A549 (cell line): ENCODE measurements around the gene PDGFD. TPM values are rescaled to one million over a fixed set of nuclear protein-coding genes. Genes with fewer than 3 reads are reported as not detected.

Experiments used
- ATAC-seq, 2 experiments: fragments of 200-7000 bp in 1 of 2; fragments of >200 bp in 1 of 2; cut with Nextera tagmentation in 1 of 2; cut with Tn5 transposase in 1 of 2; 3 replicates each; pipeline versions ENCODE4 v1.8.0 to v1.9.1; 2018 to 2020; ENCODE audit warnings: mild to moderate bottlenecking in 1 of 2, moderate library complexity in 1 of 2
- CTCF ChIA-PET: fragments of 300-600 bp; sonication (Branson Sonifier 250); formaldehyde crosslinking; extraction: SDS; loops from one replicate; lab custom pipeline; 2021; ENCODE audit warnings: antibody characterized with exemption, inconsistent platforms; lab: Yijun Ruan, JAX
- POLR2A ChIA-PET: fragments of 350-600 bp; formaldehyde crosslinking; extraction: SDS; loops from one replicate; lab custom pipeline; 2021; ENCODE audit warnings: antibody characterized with exemption, inconsistent platforms; lab: Yijun Ruan, JAX
- DNase-seq, 2 experiments: peaks; one replicate each; pipeline versions ENCODE4 v3.0.0 to v3.0.0-alpha.2; 2011 to 2016; ENCODE audit warnings: low read depth in 1 of 2, low spot score in 1 of 2
- FAIRE-seq: peaks from 2 replicates; lab custom pipeline; 2011; peaks lifted over from hg19 to GRCh38; lab: Jason Lieb, UNC
- H3K27ac ChIP-seq, 2 experiments: fragments of >200 bp; sonication (Bioruptor Twin); formaldehyde crosslinking; 3 replicates each; pipeline ENCODE4 v1.5.1; 2016 to 2017
- H3K4me1 ChIP-seq: fragments of >200 bp; sonication (Bioruptor Twin); formaldehyde crosslinking; 3 replicates; pipeline ENCODE4 v1.6.1; 2016
- H3K4me2 ChIP-seq: fragments of >200 bp; sonication (Bioruptor Twin); formaldehyde crosslinking; 3 replicates; pipeline ENCODE4 v1.6.1; 2016
- H3K4me3 ChIP-seq: fragments of >200 bp; sonication (Bioruptor Twin); formaldehyde crosslinking; 3 replicates; pipeline ENCODE4 v1.5.1; 2016
- H3K9me3 ChIP-seq: fragments of >200 bp; sonication (Bioruptor Twin); formaldehyde crosslinking; 3 replicates; pipeline ENCODE4 v1.6.1; 2016
- CBX8 ChIP-seq: fragments of 200-600 bp; sonication (generic); IDR thresholded peaks from 2 replicates; pipeline ENCODE4 v1.6.1; 2016
- EHMT2 ChIP-seq: fragments of 200-600 bp; sonication (generic); IDR thresholded peaks from 2 replicates; pipeline ENCODE4 v1.6.1; 2016; ENCODE audit warnings: antibody characterized with exemption, low read depth, mild to moderate bottlenecking, moderate library complexity
- EP300 ChIP-seq, 2 experiments: fragments of >200 bp; sonication (Bioruptor Twin); formaldehyde crosslinking; IDR thresholded peaks; 2 replicates in 1 of 2; 3 replicates in 1 of 2; pipeline ENCODE4 v1.6.1; 2016 to 2017
- ESRRA ChIP-seq: fragments of 150-350 bp; IDR thresholded peaks from 2 replicates; pipeline ENCODE4 v1.6.1; 2014; ENCODE audit warnings: mild to moderate bottlenecking, low read length, borderline replicate concordance
- FOXS1 ChIP-seq: fragments of 250-450 bp; sonication (Bioruptor Pico); IDR thresholded peaks from 2 replicates; pipeline ENCODE4 v1.5.0; 2020; ENCODE audit warnings: mild to moderate bottlenecking, moderate library complexity
- HEYL ChIP-seq: fragments of 250-450 bp; sonication (Bioruptor Pico); IDR thresholded peaks from 2 replicates; pipeline ENCODE4 v1.8.0; 2021; ENCODE audit warnings: mild to moderate bottlenecking, moderate library complexity
- HOXB5 ChIP-seq: fragments of 250-450 bp; sonication (Bioruptor Pico); IDR thresholded peaks from 2 replicates; pipeline ENCODE4 v1.5.0; 2020; ENCODE audit warnings: mild to moderate bottlenecking, moderate library complexity
- JUNB ChIP-seq: fragments of >200 bp; sonication (Bioruptor Twin); formaldehyde crosslinking; IDR thresholded peaks from 2 replicates; pipeline ENCODE4 v1.6.1; 2016
- MAFK ChIP-seq: fragments of 450-650 bp; IDR thresholded peaks from 2 replicates; pipeline ENCODE4 v1.6.1; 2014; ENCODE audit not compliant: partially characterized antibody
- MYC ChIP-seq: IDR thresholded peaks from 2 replicates; pipeline ENCODE4 v1.6.1; 2012; ENCODE audit warnings: mild to moderate bottlenecking, inconsistent platforms, low read length, improper control_type of control experiment, borderline replicate concordance
- NPAS2 ChIP-seq: fragments of 250-450 bp; sonication (Bioruptor Pico); IDR thresholded peaks from 2 replicates; pipeline ENCODE4 v1.8.0; 2022; ENCODE audit warnings: mild to moderate bottlenecking, moderate library complexity, borderline replicate concordance
- NR3C1 ChIP-seq: fragments of >200 bp; sonication (Bioruptor Twin); formaldehyde crosslinking; IDR thresholded peaks from 3 replicates; pipeline ENCODE4 v1.6.1; 2017
- RARB ChIP-seq: fragments of 250-450 bp; sonication (Bioruptor Pico); IDR thresholded peaks from 2 replicates; pipeline ENCODE4 v1.8.0; 2021; ENCODE audit warnings: mild to moderate bottlenecking, moderate library complexity
- SMC3 ChIP-seq: fragments of >200 bp; sonication (Bioruptor Twin); formaldehyde crosslinking; IDR thresholded peaks from 3 replicates; pipeline ENCODE4 v1.6.1; 2018; ENCODE audit warnings: inconsistent platforms
- TFCP2L1 ChIP-seq: fragments of 250-450 bp; sonication (Bioruptor Pico); IDR thresholded peaks from 2 replicates; pipeline ENCODE4 v1.5.0; 2021; ENCODE audit warnings: mild to moderate bottlenecking
- TP53 ChIP-seq: fragments of 250-450 bp; sonication (Bioruptor Pico); IDR thresholded peaks from 2 replicates; pipeline ENCODE4 v1.5.0; 2021; ENCODE audit warnings: mild to moderate bottlenecking, moderate library complexity
- ZC3H11A ChIP-seq: fragments of 450-650 bp; IDR thresholded peaks from 2 replicates; pipeline ENCODE4 v1.6.1; 2014; ENCODE audit warnings: antibody characterized with exemption, mild to moderate bottlenecking
- WGBS: methylation state at CpG from one replicate; pipeline ENCODE4 v1.1.6; 2017; ENCODE audit errors: missing lambda C conversion rate; 5-methylcytosine and 5-hydroxymethylcytosine counted together
- polyA plus RNA-seq, 4 experiments: library from polyadenylated mRNA; depleted of rRNA in 3 of 4; stranded (reverse); fragments of >200 nt; fragmentation: RNase III in 1 of 4; extraction: RNeasy Plus Mini Kit Qiagen cat#74134 plus additional on column Dnase treatment in 1 of 4; gene quantifications; 2 replicates in 3 of 4; 3 replicates in 1 of 4; pipeline ENCODE4 v1.2.3, GENCODE V29; 2011 to 2017
- TF ChIP-seq, protein P1 (sequence below): fragments of 250-450 bp; sonication (Bioruptor Pico); IDR thresholded peaks from 2 replicates; pipeline ENCODE4 v1.5.0; 2020; ENCODE audit warnings: low read depth, mild to moderate bottlenecking, moderate library complexity
- TF ChIP-seq, protein P2 (sequence below): IDR thresholded peaks from 2 replicates; pipeline ENCODE4 v1.6.1; 2012; ENCODE audit warnings: low read depth, borderline replicate concordance

Gene PDGFD
- polyA plus RNA-seq, 2 of the 4 experiments (the other 2 are of a cell fraction), result 11.1 to 29.7 TPM

DNA sequence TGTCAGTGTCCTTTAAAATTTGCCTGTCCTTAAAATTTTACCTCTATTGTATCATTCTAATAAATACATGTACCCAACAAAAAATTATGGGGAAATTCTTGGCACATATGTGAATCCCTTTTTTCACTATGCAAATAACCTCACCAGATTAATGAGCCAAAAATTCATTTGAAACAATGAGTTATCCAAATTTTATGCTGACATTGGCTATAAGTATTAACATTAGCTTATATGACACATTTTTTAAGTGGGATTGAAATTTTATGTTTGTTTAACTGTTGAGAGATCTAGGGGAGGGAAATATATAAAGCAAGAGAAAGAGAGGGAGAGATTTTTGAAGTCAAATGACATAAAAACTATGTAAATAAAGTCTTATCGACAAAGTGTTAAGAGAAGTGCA lies 11.8 kb upstream of the PDGFD start:
- ATAC-seq (no peak), DNase-seq (no peak), FAIRE-seq (no peak)
- POLR2A ChIA-PET, result no interaction called here
- H3K27ac ChIP-seq, result no peak overlapping the region
- H3K4me3 ChIP-seq, result no peak overlapping the region
- H3K4me2 ChIP-seq, result no peak overlapping the region
- H3K9me3 ChIP-seq, result no peaks in the 10 kb centered on the region
- H3K4me1 ChIP-seq, result no peaks in the 10 kb centered on the region
- no peak for TF ChIP-seq HOXB5 (CRISPR knock-in tag)
- TF ChIP-seq TP53 (CRISPR knock-in tag), result no peak
- peak; percentile 49 for TF ChIP-seq MAFK
- TF ChIP-seq, all 56 proteins: peak for 1
- CTCF ChIA-PET, result interaction anchor here (1.4 kb wide), 1 partner anchor 12 kb away, joined by 4 read pairs; the partner anchor contains the start of gene PDGFD
- 6% methylated on average over 1 of the region's 1 CpG for WGBS

DNA sequence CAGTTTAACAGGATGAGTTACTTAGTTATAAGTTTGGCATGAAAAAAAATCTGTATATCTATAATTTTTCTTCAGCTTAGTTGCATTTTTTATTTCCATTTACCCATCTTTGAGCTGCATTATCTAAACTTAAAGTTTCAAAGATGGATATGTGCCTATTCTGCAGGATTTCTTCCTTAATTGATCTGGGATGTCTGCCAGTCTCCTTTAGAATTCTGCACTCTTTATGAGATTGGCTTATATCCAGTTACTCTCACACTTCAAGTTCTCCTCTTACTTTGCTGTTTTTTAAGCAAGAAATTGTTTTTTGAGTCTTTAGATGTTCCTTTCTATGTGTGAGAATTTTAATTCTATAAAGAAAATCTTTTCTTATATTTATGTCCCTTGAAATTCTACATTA lies 5.1 kb upstream of the PDGFD start:
- no peak for TF ChIP-seq TFCP2L1 (CRISPR knock-in tag)
- TF ChIP-seq, all 56 proteins: peak for 0
- Histone ChIP-seq H3K27ac (no peak overlapping the region), H3K4me3 (no peak overlapping the region), H3K4me2 (no peak overlapping the region), H3K9me3 (no peaks in the 10 kb centered on the region), H3K4me1 (no peaks in the 10 kb centered on the region)
- POLR2A ChIA-PET, result no interaction called here
- no peak for ATAC-seq
- FAIRE-seq, result no peak
- DNase-seq, result no peak
- CTCF ChIA-PET, result no interaction called here

DNA sequence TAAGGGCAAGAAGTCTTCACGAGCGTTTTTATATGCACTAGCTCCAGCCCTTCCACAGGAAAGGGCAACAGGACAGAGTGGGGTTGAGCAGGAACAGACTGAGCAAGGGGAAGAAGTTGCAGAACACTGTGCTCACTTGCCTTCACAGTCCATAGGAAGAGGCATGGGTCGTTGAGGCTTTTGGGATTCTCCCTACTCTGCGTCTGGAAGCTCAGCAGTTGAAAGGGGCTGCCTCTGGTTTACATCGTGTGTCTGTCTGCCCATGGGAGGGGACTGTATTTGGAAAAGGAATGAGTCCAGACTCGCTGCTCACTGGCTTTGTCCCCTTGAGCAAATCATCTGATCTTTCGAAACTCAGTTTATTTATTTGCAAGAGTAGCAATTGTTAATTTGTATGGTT lies 1.1 kb upstream of the PDGFD start:
- POLR2A ChIA-PET, result no interaction called here
- TF ChIP-seq EHMT2 (no peak), NPAS2 (CRISPR knock-in tag) (no peak), JUNB (no peak), HOXB5 (CRISPR knock-in tag) (no peak), ESRRA (no peak), ZC3H11A (no peak), EP300 (IDR thresholded peaks at IDR 0.05) (no peak), SMC3 (no peak), MYC (no peak), TP53 (CRISPR knock-in tag) (no peak), HEYL (CRISPR knock-in tag) (no peak), TFCP2L1 (CRISPR knock-in tag) (no peak), FOXS1 (CRISPR knock-in tag) (no peak), NR3C1 (no peak), RARB (no peak), CBX8 (no peak)
- TF ChIP-seq, protein P1, sequence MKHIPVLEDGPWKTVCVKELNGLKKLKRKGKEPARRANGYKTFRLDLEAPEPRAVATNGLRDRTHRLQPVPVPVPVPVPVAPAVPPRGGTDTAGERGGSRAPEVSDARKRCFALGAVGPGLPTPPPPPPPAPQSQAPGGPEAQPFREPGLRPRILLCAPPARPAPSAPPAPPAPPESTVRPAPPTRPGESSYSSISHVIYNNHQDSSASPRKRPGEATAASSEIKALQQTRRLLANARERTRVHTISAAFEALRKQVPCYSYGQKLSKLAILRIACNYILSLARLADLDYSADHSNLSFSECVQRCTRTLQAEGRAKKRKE (CRISPR knock-in tag), result no peak
- TF ChIP-seq, protein P2, sequence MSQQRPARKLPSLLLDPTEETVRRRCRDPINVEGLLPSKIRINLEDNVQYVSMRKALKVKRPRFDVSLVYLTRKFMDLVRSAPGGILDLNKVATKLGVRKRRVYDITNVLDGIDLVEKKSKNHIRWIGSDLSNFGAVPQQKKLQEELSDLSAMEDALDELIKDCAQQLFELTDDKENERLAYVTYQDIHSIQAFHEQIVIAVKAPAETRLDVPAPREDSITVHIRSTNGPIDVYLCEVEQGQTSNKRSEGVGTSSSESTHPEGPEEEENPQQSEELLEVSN, result no peak
- no peak overlapping the region for H3K4me3 ChIP-seq
- no peaks in the 10 kb centered on the region for H3K9me3 ChIP-seq
- FAIRE-seq, result no peak
- H3K4me1 ChIP-seq, result peaks cover 26% of the 10 kb centered on the region
- no peak overlapping the region; the same call in 2 of the 3 replicates for H3K4me2 ChIP-seq
- ATAC-seq, result no peak
- WGBS, result 95% methylated on average over 7 of the region's 7 CpGs
- no peak for DNase-seq
- peak overlapping the region; percentile 80 to 90; a peak in 3 of 6 replicates for H3K27ac ChIP-seq
- CTCF ChIA-PET, result interaction anchor here (0.6 to 1.8 kb wide), 3 partner anchors 32 to 1054 kb away, joined by 3 to 7 read pairs (median 3); no protein-coding TSS in a partner anchor
